A549 treated with AZD9567 at 1 μM for 4 hours (cell line): Measurements from ENCODE around the gene ZNF280C. TPM values are rescaled to one million over a fixed set of nuclear protein-coding genes. Genes with fewer than 3 reads are reported as not detected.

Experiments
- total RNA-seq: library from RNA; stranded (reverse); fragments of 200-300 nt; extraction: Qiagen RNA extraction; gene quantifications from 5 replicates; pipeline ENCODE4 v1.2.3, GENCODE V29; 2022; ENCODE audit not compliant: insufficient read depth

ZNF280C gene
- total RNA-seq, result 2.8 to 4.5 TPM (median 3.4 TPM) in 5 replicates

GRCh38 chrX:130268449-130269170 lies at the start of gene ZNF280C:
Gene ZNF280C, minus strand, starts transcription at chrX:130268899. Its CDS starts 8,450 bp downstream, at chrX:130260449.

GRCh38 chrX:130171446-130172126 lies 97.1 kb downstream of the ZNF280C start, which contains the start of gene RAB33A:
Gene RAB33A, plus strand, starts transcription at chrX:130171962. Its CDS starts 101 bp downstream, at chrX:130172063.

GRCh38 chrX:130165703-130166502 lies 102.8 kb downstream of the ZNF280C start, which contains the start of gene AIFM1:
Gene AIFM1, minus strand, starts transcription at chrX:130165841. Its CDS starts 185 bp downstream, at chrX:130165656.

Other genes with a start within 250 kb of the ZNF280C start
- gene ELF4, start 158.4 kb downstream of the ZNF280C start, total RNA-seq, result 24.4 to 26.4 TPM (median 25.8 TPM) in 5 replicates
- 68.0 to 87.4 TPM (median 69.4 TPM) in 5 replicates for gene AIFM1, start 103.1 kb downstream of the ZNF280C start, total RNA-seq
- 0.14 to 0.21 TPM (median 0.19 TPM) in 4 of 5 replicates, not detected in the other for gene RAB33A, start 96.9 kb downstream of the ZNF280C start, total RNA-seq
- 12.7 to 19.1 TPM (median 18.4 TPM) in 5 replicates for gene SLC25A14, start 71.0 kb upstream of the ZNF280C start, total RNA-seq
- gene GPR119, start 116.8 kb upstream of the ZNF280C start, total RNA-seq, result not detected in 5 replicates
- 25.6 to 41.6 TPM (median 27.9 TPM) in 5 replicates for gene RBMX2, start 133.1 kb upstream of the ZNF280C start, total RNA-seq